Trophoblast cell (in vitro differentiated cells and primary cell): Measurements from ENCODE around the gene SLC24A4.

Experiments used
- DNase-seq, 2 donors: peaks; one replicate each; pipeline ENCODE4 v3.0.0-alpha.2; 2016
- H2AFZ ChIP-seq: 2 replicates; pipeline ENCODE4 v1.6.1; 2013; ENCODE audit warnings: low read length, moderate library complexity, mild to moderate bottlenecking; ENCODE audit not compliant: insufficient read depth, poor library complexity
- H2AK5ac ChIP-seq: 2 replicates; pipeline ENCODE4 v1.6.1; 2013; ENCODE audit warnings: mild to moderate bottlenecking, low read length
- H2BK120ac ChIP-seq: 2 replicates; pipeline ENCODE4 v1.6.1; 2013; ENCODE audit warnings: low read length, mild to moderate bottlenecking, moderate library complexity; ENCODE audit not compliant: insufficient read depth, poor library complexity
- H2BK12ac ChIP-seq: 2 replicates; pipeline ENCODE4 v1.6.1; 2013; ENCODE audit warnings: mild to moderate bottlenecking, low read length, moderate library complexity
- H2BK5ac ChIP-seq: 2 replicates; pipeline ENCODE4 v1.6.1; 2013; ENCODE audit warnings: low read length, low read depth, moderate library complexity, mild to moderate bottlenecking; ENCODE audit not compliant: poor library complexity
- H3K14ac ChIP-seq: 2 replicates; pipeline ENCODE4 v1.6.1; 2013; ENCODE audit warnings: mild to moderate bottlenecking, low read length
- H3K18ac ChIP-seq: 2 replicates; pipeline ENCODE4 v1.6.1; 2013; ENCODE audit warnings: mild to moderate bottlenecking, low read length
- H3K23ac ChIP-seq: 2 replicates; pipeline ENCODE4 v1.6.1; 2013; ENCODE audit warnings: low read length
- H3K27ac ChIP-seq: 2 replicates; pipeline ENCODE4 v1.5.1; 2013; ENCODE audit warnings: low read depth, mild to moderate bottlenecking, inconsistent platforms, low read length, moderate library complexity
- H3K27me3 ChIP-seq: 2 replicates; pipeline ENCODE4 v1.6.1; 2013; ENCODE audit warnings: inconsistent platforms, mild to moderate bottlenecking, low read length, moderate library complexity; ENCODE audit not compliant: insufficient read depth
- H3K36me3 ChIP-seq, 2 experiments: 1 replicate in 1 of 2; 2 replicates in 1 of 2; pipeline ENCODE4 v1.6.1; 2013; ENCODE audit warnings: low read length in 2 of 2, mild to moderate bottlenecking in 2 of 2, moderate library complexity in 1 of 2; ENCODE audit not compliant: insufficient read depth in 2 of 2, control insufficient read depth in 1 of 2
- H3K4ac ChIP-seq: 2 replicates; pipeline ENCODE4 v1.6.1; 2013; ENCODE audit warnings: low read depth, mild to moderate bottlenecking, low read length, moderate library complexity
- H3K4me1 ChIP-seq, 2 experiments: 1 replicate in 1 of 2; 2 replicates in 1 of 2; pipeline ENCODE4 v1.6.1; 2013; ENCODE audit warnings: low read length in 2 of 2, mild to moderate bottlenecking in 2 of 2, moderate library complexity in 1 of 2; ENCODE audit not compliant: insufficient read depth in 2 of 2, control insufficient read depth in 1 of 2
- H3K4me2 ChIP-seq: 2 replicates; pipeline ENCODE4 v1.6.1; 2013; ENCODE audit warnings: inconsistent platforms, mild to moderate bottlenecking, low read length, moderate library complexity
- H3K4me3 ChIP-seq: 2 replicates; pipeline ENCODE4 v1.5.1; 2013; ENCODE audit warnings: mild to moderate bottlenecking, low read depth, low read length, inconsistent platforms
- H3K79me1 ChIP-seq: one replicate; pipeline ENCODE4 v1.6.1; 2013; ENCODE audit warnings: low read length
- H3K79me2 ChIP-seq: 2 replicates; pipeline ENCODE4 v1.6.1; 2013; ENCODE audit warnings: low read length, mild to moderate bottlenecking; ENCODE audit not compliant: control insufficient read depth, insufficient read depth, poor library complexity
- H3K9ac ChIP-seq: 2 replicates; pipeline ENCODE4 v1.6.1; 2013; ENCODE audit warnings: mild to moderate bottlenecking, low read length
- H3K9me3 ChIP-seq: 2 replicates; pipeline ENCODE4 v1.6.1; 2013; ENCODE audit warnings: low read depth, mild to moderate bottlenecking, control low read depth, inconsistent platforms, low read length; ENCODE audit not compliant: insufficient read depth
- H4K12ac ChIP-seq: 2 replicates; pipeline ENCODE4 v1.6.1; 2013; ENCODE audit warnings: low read depth, mild to moderate bottlenecking, low read length, moderate library complexity
- H4K8ac ChIP-seq: 2 replicates; pipeline ENCODE4 v1.6.1; 2013; ENCODE audit warnings: low read depth, mild to moderate bottlenecking, low read length, moderate library complexity
- H4K91ac ChIP-seq: one replicate; pipeline ENCODE4 v1.6.1; 2013; ENCODE audit warnings: low read depth, mild to moderate bottlenecking, low read length, moderate library complexity
- WGBS: extraction: QIAGEN DNeasy Blood & Tissue Kit; methylation state at CpG from one replicate; pipeline ENCODE4 v1.1.7; 2013; ENCODE audit warnings: missing lambda C conversion rate; ENCODE audit not compliant: insufficient read length, insufficient coverage; ENCODE audit errors: extremely low coverage; 5-methylcytosine and 5-hydroxymethylcytosine counted together

The SLC24A4 gene

DNA sequence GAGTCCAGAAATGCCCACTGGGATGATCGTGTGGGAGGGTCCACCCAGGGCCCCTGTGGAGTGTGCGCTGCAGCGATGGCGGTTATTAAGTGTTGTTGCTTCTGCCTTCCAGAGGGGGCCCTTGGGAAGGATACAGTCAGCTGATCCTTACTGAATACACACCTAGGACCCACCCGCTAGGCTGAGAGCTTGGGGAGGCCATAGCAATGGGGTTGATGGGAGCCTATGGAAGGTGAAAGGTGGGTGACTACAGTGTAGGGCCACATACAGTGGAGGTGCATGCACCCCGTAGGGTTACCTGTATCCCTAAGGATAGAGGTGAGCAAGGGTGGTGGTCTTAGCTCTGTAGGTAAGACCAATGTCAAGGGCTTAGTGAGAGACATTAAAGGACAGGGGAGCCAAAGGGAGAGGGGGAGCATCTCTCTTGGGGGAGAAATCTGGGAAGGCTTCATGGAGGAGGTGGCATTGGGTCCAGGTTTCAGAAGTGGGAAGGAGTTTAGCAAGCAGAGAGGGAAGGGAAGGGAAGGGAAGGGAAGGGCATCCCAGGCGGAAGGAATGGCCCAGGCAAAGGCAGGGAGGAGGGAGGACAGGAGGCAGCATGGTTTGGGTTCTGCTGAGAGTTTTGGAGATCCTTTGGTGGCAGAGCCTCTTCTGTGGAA lies 117.5 kb downstream of the SLC24A4 start:
- Histone ChIP-seq H2BK5ac (no peak overlapping the region), H3K14ac (no peak overlapping the region), H3K79me2 (no peaks in the 10 kb centered on the region), H3K4me3 (no peak overlapping the region), H4K12ac (no peak overlapping the region), H3K9ac (no peak overlapping the region), H3K18ac (no peak overlapping the region), H4K8ac (no peak overlapping the region), H3K4me1 (no peaks in the 10 kb centered on the region), H2AFZ (no peak overlapping the region), H3K9me3 (no peaks in the 10 kb centered on the region), H2BK12ac (no peak overlapping the region), H3K4ac (no peak overlapping the region), H3K36me3 (no peaks in the 10 kb centered on the region), H4K91ac (no peak overlapping the region), H3K27me3 (no peaks in the 10 kb centered on the region), H3K79me1 (no peaks in the 10 kb centered on the region), H3K27ac (no peak overlapping the region), H2AK5ac (no peak overlapping the region), H2BK120ac (no peak overlapping the region), H3K4me2 (no peak overlapping the region), H3K23ac (no peak overlapping the region)
- DNase-seq: no peak
- no CpG with 5 or more reads among the region's 7 CpGs for WGBS

DNA sequence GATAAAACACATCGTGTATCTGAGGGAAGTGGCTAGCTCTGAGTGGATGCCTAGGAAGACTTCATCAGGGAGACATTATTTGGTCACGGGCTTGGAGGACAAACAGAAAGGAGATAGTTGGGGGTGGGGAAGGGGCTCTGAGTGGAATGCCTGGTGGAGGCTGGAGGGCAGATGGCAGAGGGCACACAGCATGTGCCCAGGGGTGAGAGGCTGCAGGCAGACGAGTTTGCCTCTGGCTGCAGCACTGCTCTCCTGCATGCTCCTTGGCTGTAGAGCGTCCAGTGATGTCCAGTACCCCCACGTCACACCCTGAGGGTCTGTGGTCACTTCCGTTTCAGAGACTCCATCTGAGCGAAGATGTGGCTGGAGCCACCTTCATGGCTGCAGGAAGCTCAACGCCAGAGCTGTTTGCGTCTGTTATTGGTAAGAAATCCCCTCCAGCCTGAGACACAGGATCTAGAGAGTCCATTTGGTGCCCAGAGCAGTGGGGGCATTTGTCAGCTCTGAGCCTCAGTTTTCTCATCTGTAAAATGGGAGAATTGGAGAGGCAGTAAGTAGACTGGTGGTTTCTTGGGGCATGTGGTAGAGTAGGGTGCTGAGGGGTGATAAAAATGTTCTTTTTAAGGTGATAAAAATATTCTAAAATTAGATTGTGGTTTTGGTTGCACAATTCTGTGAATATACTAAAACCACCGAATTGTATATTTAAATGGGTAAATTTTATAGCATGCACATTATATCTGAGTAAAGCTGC lies 119.0 kb downstream of the SLC24A4 start:
- H3K18ac ChIP-seq: no peak overlapping the region
- no peak overlapping the region for H4K8ac ChIP-seq
- no peak overlapping the region for H3K23ac ChIP-seq
- no peak overlapping the region for H3K4me2 ChIP-seq
- no peak overlapping the region for H2BK5ac ChIP-seq
- no peak overlapping the region for H3K4ac ChIP-seq
- H2BK120ac ChIP-seq: no peak overlapping the region
- no peak overlapping the region for H2BK12ac ChIP-seq
- H3K9ac ChIP-seq: no peak overlapping the region
- H3K36me3 ChIP-seq: no peaks in the 10 kb centered on the region
- no peak overlapping the region for H3K27ac ChIP-seq
- no peak overlapping the region for H3K4me3 ChIP-seq
- peaks cover 1% of the 10 kb centered on the region for H3K9me3 ChIP-seq
- H3K4me1 ChIP-seq: no peaks in the 10 kb centered on the region
- no peak overlapping the region for H4K12ac ChIP-seq
- H3K27me3 ChIP-seq: no peaks in the 10 kb centered on the region
- H3K79me2 ChIP-seq: no peaks in the 10 kb centered on the region
- no peak overlapping the region for H4K91ac ChIP-seq
- no peak overlapping the region for H2AK5ac ChIP-seq
- H3K79me1 ChIP-seq: no peaks in the 10 kb centered on the region
- DNase-seq: no peak
- H2AFZ ChIP-seq: no peak overlapping the region
- no peak overlapping the region for H3K14ac ChIP-seq
- no CpG with 5 or more reads among the region's 10 CpGs for WGBS

DNA sequence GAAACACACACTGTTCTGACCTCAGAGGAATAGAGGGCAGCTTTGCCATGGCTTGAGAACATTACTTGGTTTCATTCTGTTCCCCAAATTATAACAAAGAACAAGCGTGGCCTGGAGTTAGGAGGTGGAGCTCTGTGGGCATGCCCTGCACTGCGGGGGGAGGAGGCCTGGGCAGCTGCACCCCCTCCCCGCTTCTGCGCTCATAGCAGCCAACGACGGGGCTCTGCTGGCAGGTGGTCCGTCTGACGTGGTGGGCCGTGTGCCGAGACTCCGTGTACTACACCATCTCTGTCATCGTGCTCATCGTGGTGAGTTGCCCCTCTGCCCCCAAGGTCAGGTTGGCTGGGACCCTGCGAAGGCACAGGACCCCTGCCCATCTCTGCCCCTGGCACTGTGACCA lies 120.2 kb downstream of the SLC24A4 start:
- DNase-seq: no peak
- no peak overlapping the region for H2BK120ac ChIP-seq
- H4K91ac ChIP-seq: no peak overlapping the region
- H3K27me3 ChIP-seq: no peaks in the 10 kb centered on the region
- no peak overlapping the region for H3K23ac ChIP-seq
- H4K8ac ChIP-seq: no peak overlapping the region
- no peak overlapping the region for H2BK12ac ChIP-seq
- H3K4me1 ChIP-seq: no peaks in the 10 kb centered on the region
- WGBS: no CpG with 5 or more reads among the region's 14 CpGs
- no peaks in the 10 kb centered on the region for H3K79me2 ChIP-seq
- no peak overlapping the region for H2BK5ac ChIP-seq
- no peak overlapping the region for H3K4me3 ChIP-seq
- H3K14ac ChIP-seq: no peak overlapping the region
- H3K36me3 ChIP-seq: no peaks in the 10 kb centered on the region
- no peak overlapping the region for H3K4me2 ChIP-seq
- H3K9me3 ChIP-seq: peaks cover 1% of the 10 kb centered on the region
- no peak overlapping the region for H3K27ac ChIP-seq
- no peak overlapping the region for H4K12ac ChIP-seq
- H3K79me1 ChIP-seq: no peaks in the 10 kb centered on the region
- no peak overlapping the region for H3K4ac ChIP-seq
- H2AFZ ChIP-seq: no peak overlapping the region
- H2AK5ac ChIP-seq: no peak overlapping the region
- no peak overlapping the region for H3K18ac ChIP-seq
- no peak overlapping the region for H3K9ac ChIP-seq

DNA sequence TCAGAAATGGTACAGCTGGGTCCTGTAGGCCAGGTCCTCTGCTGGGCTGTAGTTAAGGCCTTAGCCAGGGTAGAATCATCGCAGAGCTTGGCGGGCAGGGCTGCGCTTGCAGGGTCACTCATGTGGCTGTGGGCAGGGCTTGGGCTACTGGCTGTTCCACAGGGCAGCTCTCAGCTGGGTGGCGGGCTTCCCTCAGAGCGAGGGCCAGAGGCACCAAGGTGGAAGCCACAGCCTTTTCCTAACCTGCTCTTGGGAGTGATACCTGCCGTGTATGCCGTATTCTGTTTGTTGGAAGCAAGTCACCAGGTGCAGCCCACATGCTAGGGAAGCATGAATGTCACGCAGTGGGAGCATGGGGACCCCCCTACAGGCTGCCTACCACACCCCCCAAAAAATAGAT lies 120.8 kb downstream of the SLC24A4 start:
- H3K18ac ChIP-seq: no peak overlapping the region
- no CpG with 5 or more reads among the region's 8 CpGs for WGBS
- no peak overlapping the region for H3K9ac ChIP-seq
- H2BK12ac ChIP-seq: no peak overlapping the region
- no peak overlapping the region for H2AFZ ChIP-seq
- H3K14ac ChIP-seq: no peak overlapping the region
- no peak overlapping the region for H3K27ac ChIP-seq
- DNase-seq: no peak
- H2AK5ac ChIP-seq: no peak overlapping the region
- no peak overlapping the region for H4K12ac ChIP-seq
- no peak overlapping the region for H3K4me3 ChIP-seq
- no peaks in the 10 kb centered on the region for H3K27me3 ChIP-seq
- H3K9me3 ChIP-seq: peaks cover 1% of the 10 kb centered on the region
- no peak overlapping the region for H4K8ac ChIP-seq
- no peak overlapping the region for H3K4me2 ChIP-seq
- no peak overlapping the region for H3K4ac ChIP-seq
- H2BK5ac ChIP-seq: no peak overlapping the region
- H3K79me2 ChIP-seq: no peaks in the 10 kb centered on the region
- no peaks in the 10 kb centered on the region for H3K36me3 ChIP-seq
- no peak overlapping the region for H2BK120ac ChIP-seq
- no peak overlapping the region for H4K91ac ChIP-seq
- H3K4me1 ChIP-seq: no peaks in the 10 kb centered on the region
- no peaks in the 10 kb centered on the region for H3K79me1 ChIP-seq
- no peak overlapping the region for H3K23ac ChIP-seq
